Superior temporal gyrus (tissue), 1 donor: ENCODE measurements around the gene MAPK4.

Experiments
- DNase-seq: peaks from one replicate; pipeline ENCODE4 v3.0.0-alpha.2; 2016; ENCODE audit errors: extremely low spot score

MAPK4 gene

GRCh38 chr18:50719471-50720324 lies 159.8 kb downstream of the MAPK4 start:
- DNase-seq, result no peak

GRCh38 chr18:50720325-50720674 lies 160.4 kb downstream of the MAPK4 start:
- DNase-seq, result no peak

- DNase-seq, result no peak
Observed at GRCh38 chr18:50721006-50721405, 161.1 kb downstream of the MAPK4 start.

- DNase-seq, result no peak
Observed at GRCh38 chr18:50721451-50722120, 161.7 kb downstream of the MAPK4 start.

- DNase-seq, result no peak
Observed at GRCh38 chr18:50722311-50722710, 162.4 kb downstream of the MAPK4 start.

- no peak for DNase-seq
Observed at GRCh38 chr18:50724751-50725151, 164.9 kb downstream of the MAPK4 start.

GRCh38 chr18:50726960-50727589 lies 167.2 kb downstream of the MAPK4 start:
- DNase-seq, result peak; percentile 77

- DNase-seq, result no peak
Observed at GRCh38 chr18:50727721-50728471, 168.0 kb downstream of the MAPK4 start.

GRCh38 chr18:50729376-50729775 lies 169.5 kb downstream of the MAPK4 start:
- DNase-seq, result no peak

GRCh38 chr18:50729986-50730385 lies 170.1 kb downstream of the MAPK4 start:
- no peak for DNase-seq

- DNase-seq, result no peak
Observed at GRCh38 chr18:50734342-50734741, 174.5 kb downstream of the MAPK4 start.

GRCh38 chr18:50734886-50735285 lies 175.0 kb downstream of the MAPK4 start:
- no peak for DNase-seq

- no peak for DNase-seq
Observed at GRCh38 chr18:50737127-50737526, 177.2 kb downstream of the MAPK4 start.

- no peak for DNase-seq
Observed at GRCh38 chr18:50738098-50738757, 178.3 kb downstream of the MAPK4 start.

GRCh38 chr18:50742952-50743351 lies 183.1 kb downstream of the MAPK4 start:
- no peak for DNase-seq

GRCh38 chr18:50744253-50744652 lies 184.4 kb downstream of the MAPK4 start:
- DNase-seq, result no peak

- no peak for DNase-seq
Observed at GRCh38 chr18:50745945-50746344, 186.1 kb downstream of the MAPK4 start.

- no peak for DNase-seq
Observed at GRCh38 chr18:50747849-50748242, 188.0 kb downstream of the MAPK4 start.

GRCh38 chr18:50748243-50749229 lies 188.6 kb downstream of the MAPK4 start:
- DNase-seq, result no peak

GRCh38 chr18:50749421-50749820 lies 189.5 kb downstream of the MAPK4 start:
- no peak for DNase-seq
